Germinal center (tissue), 1 donor: Measurements from ENCODE around the gene USP32.
"Not testable (repeated sequence)": the region's sequence is repeated elsewhere in the genome, so short reads cannot be mapped to it uniquely, and the experiment has no call there.

Source experiments
- DNase-seq: peaks from one replicate; pipeline ENCODE4 v3.0.0; 2012; ENCODE audit warnings: mixed read lengths, low spot score

The USP32 gene

GRCh38 chr17:60410001-60410400 lies 18.1 kb upstream of the USP32 start:
- DNase-seq = no peak

GRCh38 chr17:60406887-60407286 lies 15.0 kb upstream of the USP32 start:
- no peak for DNase-seq

- no peak for DNase-seq
These were observed 12.0 kb upstream of the USP32 start for GRCh38 chr17:60403962-60404361.

- DNase-seq = no peak
These were observed 11.5 kb upstream of the USP32 start for GRCh38 chr17:60403523-60403810.

GRCh38 chr17:60401819-60402218 lies 9.9 kb upstream of the USP32 start:
- no peak for DNase-seq

GRCh38 chr17:60398227-60398959 lies 6.5 kb upstream of the USP32 start:
- DNase-seq = peak; percentile 74

- DNase-seq = no peak
These were observed 4.5 kb upstream of the USP32 start for GRCh38 chr17:60396412-60396811.

- no peak for DNase-seq
These were observed 3.7 kb upstream of the USP32 start for GRCh38 chr17:60395508-60396065.

GRCh38 chr17:60393840-60394723 lies 2.1 kb upstream of the USP32 start:
- DNase-seq = no peak

- DNase-seq = peak; percentile 13
These were observed 1.1 kb upstream of the USP32 start for GRCh38 chr17:60392845-60393702.

- DNase-seq = no peak
These were observed 377 bp downstream of the USP32 start for GRCh38 chr17:60391471-60392041.

GRCh38 chr17:60390925-60391470 lies 935 bp downstream of the USP32 start:
- peak; percentile 14 for DNase-seq

- no peak for DNase-seq
These were observed 1.7 kb downstream of the USP32 start for GRCh38 chr17:60390186-60390585.

GRCh38 chr17:60388742-60389141 lies 3.2 kb downstream of the USP32 start:
- no peak for DNase-seq

- DNase-seq = no peak
These were observed 4.3 kb downstream of the USP32 start for GRCh38 chr17:60387666-60388065.

GRCh38 chr17:60386147-60387058 lies 5.5 kb downstream of the USP32 start:
- no peak for DNase-seq

GRCh38 chr17:60384921-60385320 lies 7.0 kb downstream of the USP32 start:
- DNase-seq = not testable (repeated sequence)

- DNase-seq = no peak
These were observed 8.6 kb downstream of the USP32 start for GRCh38 chr17:60383379-60383778.

GRCh38 chr17:60381958-60382357 lies 10.0 kb downstream of the USP32 start:
- no peak for DNase-seq

GRCh38 chr17:60379461-60379860 lies 12.5 kb downstream of the USP32 start:
- not testable (repeated sequence) for DNase-seq
